Middle frontal gyrus (tissue), 1 donor: ENCODE measurements around the gene PCSK6.
"Not testable (repeated sequence)": the region's sequence is repeated elsewhere in the genome, so short reads cannot be mapped to it uniquely, and the experiment has no call there.

ENCODE experiments used
- DNase-seq: peaks from one replicate; pipeline ENCODE4 v3.0.0-alpha.2; 2015; ENCODE audit warnings: low spot score; ENCODE audit errors: extremely low spot score

The PCSK6 gene

DNA sequence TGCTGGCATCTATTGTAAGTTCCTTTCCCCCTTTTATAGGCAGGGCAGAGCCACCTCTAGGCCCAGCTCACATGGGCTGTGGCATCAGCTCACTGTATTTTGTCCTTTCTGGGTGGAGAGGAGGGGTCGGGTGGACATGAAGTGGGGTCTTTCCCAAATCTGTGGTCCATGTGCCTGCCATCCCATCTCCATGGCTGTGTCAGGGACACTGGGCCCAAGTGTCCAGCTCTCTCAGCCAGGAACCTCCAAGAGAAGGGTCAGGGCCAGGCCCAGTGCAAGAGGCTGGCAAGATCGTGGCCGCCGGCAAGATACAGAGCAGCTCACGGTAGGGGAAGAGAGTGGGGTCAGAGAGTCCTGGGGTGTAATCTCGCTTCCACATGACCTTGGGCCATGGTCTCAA lies 85.3 kb downstream of the PCSK6 start:
- no peak for DNase-seq

DNA sequence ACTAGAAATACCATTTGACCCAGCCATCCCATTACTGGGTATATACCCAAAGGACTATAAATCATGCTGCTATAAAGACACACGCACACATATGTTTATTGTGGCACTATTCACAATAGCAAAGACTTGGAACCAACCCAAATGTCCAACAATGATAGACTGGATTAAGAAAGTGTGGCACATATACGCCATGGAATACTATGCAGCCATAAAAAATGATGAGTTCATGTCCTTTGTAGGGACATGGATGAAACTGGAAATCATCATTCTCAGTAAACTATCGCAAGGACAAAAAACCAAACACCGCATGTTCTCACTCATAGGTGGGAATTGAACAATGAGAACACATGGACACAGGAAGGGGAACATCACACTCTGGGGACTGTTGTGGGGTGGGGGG lies 86.6 kb downstream of the PCSK6 start:
- DNase-seq, result not testable (repeated sequence)

DNA sequence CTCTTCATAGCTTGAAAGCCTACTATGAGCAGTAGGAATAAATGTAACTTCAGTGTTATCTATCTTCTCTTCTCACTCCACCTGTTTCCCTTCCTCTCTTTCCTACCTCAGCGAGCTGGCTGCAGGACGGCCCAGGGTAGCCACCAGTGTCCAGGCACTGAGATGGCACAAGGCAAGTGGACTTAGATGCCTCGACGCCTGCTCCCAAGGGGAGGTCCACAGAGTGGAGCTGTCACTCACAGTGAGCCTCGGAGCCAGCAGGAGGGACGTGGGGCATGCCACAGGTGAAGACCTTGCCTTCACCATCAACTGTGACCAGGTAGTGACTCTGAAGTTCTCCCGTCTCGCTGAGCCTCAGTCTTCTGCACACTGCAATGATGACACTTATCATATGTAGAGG lies 88.2 kb downstream of the PCSK6 start:
- no peak for DNase-seq

DNA sequence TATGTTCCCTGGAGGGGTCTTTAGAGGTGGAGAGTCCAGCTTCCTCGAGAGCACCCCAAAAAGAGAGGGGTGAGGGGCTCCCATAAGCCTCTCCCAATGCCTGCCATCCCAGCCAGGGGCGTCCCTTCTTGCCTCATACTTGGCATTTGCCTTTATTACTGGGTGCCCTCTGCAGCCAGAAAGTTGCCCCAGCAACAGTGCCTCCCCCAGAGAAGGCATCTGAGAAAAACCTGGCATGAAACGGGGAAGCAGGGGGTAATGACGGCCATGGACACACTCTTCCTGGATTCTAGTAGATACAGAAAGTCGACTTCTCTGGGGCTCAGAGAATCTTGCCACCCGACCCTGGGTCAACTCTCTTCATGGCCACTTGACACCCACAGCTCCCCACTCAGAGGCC lies 90.1 kb downstream of the PCSK6 start:
- DNase-seq, result no peak

DNA sequence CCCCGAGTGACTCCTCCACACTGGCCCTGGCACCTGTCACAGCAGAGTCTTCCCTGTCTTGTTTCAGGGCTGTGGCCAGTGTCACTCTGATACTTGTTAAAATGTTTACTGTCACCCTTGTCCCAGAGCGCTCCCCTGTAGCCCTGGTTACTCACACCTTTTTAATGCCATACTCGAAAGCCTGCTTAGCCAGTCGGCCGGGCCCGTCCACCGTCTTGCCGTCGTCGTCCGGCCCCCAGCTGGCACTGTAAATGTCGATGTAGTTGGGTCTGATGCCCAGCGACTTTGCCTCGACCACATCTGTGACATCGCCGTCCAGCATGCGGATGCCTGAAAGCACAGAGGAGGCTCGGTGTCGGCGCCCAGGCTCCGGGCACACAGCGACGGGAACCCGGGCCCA lies 91.3 kb downstream of the PCSK6 start:
- DNase-seq, result no peak

DNA sequence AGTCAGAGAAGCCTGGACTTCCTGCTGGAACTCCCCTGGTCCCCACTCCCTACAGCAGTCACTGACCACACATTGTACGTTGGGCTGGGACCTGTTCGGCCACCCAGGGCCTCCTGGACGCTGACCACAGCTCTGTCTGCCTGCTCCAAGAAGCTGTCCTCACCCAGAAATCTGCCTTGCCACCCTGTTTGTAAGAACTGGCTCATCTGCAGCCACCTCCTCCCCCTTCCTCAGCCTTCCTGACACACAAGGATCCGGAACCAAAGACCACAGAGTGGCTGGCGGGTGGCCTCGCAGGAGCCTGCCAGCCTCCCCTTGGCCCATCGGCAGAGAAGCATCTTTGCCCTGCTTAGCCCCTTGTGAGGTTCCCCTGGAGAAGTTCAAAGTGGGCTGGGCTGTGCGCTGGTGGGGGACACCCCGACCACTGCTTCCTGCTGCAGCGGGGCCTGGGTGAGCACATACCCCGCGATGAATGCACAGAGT lies 91.9 kb downstream of the PCSK6 start:
- no peak for DNase-seq

DNA sequence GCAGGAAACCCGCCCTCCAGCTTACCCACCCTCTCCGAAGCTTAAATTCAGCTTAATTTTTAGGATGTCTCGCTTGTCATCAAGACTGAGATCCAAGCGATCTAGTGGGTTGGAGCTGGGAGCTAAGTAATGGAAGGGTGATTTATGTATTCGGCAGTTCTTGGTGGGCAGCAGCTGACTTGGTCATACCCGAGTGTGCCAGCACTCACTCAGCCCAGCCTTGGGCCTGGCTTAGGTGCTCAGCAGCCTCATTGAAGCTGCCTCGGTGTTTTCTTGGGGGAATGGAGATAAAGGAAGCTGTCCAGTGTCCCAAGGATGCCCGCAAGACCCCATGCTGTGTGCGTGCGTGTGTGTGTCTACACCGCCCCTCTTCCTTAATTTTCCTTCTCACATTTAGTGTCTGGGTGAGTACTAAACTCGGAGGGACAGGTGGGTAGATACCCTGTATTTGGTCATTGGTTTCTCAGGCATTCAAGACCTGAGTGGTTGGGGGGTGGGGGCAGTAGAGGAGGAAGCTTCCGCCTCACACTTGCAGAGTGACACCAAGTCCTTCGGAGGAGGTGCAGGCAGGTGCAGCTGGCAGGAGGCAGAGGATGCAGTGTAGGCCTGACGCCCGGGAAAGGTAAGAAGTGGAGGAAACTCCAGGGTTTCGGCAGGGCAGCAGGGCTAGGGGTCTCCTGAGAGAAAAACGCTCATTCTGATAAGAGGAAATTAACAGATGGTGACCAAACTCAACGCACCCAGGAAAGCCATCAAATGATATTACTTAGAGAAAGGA lies 92.8 kb downstream of the PCSK6 start:
- no peak for DNase-seq

DNA sequence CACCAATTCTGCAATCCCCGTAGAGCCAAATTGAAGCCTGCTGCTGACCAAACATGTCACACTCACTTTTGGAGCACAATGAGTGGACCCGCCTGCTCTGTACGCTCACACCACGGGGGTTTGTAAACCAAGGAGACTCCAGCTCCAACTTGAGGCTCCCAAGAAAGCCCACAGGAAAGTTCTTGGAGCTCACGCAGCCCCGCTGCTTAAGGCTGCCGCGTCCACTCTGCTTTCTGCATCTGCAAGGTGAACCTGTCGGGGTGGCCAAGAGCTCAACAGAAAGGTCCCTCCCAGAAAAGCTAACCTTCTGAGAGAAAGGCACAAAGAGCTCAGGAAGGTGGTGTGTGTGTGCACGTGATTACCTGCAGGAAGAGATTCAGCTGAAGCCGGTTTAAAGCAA lies 94.9 kb downstream of the PCSK6 start:
- no peak for DNase-seq

DNA sequence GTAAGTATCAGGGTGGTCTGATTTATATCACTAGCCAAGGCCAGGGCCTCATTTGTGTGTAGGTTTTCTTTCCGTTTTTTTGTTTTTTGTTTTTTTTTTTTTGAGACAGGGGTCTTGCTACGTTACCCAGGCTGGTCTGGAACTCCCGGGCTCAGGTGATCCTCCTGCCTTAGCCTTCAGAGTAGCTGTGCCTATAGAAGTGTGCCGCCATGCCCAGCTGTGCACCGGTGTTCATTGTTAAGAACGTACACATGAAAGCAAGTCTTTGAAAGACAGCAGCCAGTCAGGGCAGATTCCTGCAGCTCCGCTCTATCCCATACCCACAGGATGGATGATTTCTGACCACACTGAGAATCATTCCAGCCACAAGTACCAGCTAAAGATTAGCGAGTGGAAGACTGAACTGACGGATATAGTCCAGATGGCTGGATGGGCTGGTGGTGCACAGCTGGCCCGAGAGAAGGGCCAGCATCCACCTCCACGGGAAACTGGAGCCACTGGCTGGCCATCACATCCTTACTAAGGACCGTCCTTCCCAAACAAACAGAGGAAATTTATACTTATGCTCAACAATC lies 95.4 kb downstream of the PCSK6 start:
- DNase-seq, result no peak

DNA sequence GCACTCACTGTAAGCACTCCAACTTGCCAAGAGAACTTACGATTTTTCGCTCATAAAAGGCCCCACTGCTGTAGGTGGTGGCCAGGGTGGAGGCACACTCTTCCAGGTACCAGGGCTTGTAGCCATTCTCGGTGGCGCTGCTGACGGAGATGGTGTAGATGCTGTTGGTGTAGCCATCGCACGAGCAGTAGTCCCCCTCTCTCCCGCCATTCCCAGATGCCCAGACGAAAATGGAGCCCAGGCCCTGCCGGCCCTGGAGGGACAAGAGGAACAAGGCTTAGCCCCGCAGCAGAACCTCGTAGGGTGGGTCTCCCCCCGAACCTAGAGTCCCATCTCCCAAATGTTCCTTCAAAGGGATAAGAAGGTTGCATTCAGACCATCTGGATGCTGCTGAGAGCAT lies 96.3 kb downstream of the PCSK6 start:
- no peak for DNase-seq

DNA sequence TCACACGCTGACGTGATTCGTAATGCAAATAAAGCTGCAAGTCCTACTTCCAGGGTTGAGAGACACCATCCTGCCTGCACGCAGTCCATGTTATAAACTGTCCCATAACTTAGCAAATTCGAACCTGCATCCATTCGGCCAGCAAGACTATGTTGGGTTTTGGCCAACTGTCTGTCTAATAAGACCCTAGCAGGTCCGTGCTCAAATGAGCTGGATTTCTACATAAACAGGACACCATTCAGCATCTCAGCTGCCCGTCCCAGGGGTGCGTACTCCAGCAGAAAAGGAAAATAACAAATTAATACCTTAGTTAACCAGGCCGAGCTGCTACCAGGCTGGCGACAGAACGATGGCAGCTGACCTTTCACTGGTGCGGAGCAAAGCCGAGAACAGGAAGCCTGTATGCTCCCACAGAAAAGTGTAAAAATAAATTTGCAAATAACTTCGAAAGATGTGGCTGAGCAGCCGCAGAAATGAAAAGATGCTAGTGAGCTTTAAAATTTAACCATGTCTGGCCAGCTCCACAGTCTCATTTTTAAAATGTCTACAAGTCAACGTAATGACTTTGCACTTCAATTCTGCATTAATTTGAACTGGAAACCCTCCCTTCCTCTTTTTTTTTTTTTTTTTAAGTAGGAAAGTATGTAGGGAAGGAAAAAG lies 97.4 kb downstream of the PCSK6 start:
- DNase-seq, result no peak

DNA sequence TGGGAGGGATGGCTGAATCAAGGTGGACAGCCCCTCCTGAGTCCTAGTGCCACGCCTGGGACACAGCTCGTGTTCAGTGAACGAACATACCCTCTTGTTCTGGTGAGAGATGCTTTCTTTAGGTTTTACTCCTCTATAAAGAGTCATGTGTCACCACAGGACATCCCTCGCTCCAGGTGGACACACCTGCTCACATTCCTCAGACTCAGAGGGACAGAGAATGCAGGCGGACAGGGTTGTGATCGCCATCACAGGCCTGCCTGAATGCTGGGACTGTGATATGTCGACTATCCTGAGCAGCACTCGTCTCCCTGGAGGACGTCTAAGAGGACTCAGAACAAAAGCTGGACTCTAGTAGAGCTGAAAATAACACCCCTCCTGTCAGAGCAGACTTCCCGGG lies 98.1 kb downstream of the PCSK6 start:
- DNase-seq, result no peak

DNA sequence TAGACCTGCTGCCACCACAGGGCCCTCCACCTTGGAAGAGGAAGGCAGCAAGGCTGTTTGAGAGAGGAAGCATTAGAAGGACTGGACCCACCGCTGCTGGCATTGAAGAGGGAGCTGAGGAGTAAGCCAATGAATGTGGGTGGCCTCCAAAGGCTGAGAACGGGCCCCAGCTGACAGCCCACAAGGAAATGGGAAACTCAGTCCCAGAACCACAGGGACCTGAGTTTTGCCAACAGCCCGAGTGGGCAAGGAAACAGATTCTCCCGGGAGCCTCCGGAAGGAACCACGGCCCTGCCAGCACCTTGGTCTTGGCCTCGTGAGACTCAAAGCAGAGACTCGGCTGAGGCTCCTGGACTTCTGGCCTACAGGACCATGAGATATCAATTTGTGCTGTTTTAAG lies 99.0 kb downstream of the PCSK6 start:
- DNase-seq, result no peak

DNA sequence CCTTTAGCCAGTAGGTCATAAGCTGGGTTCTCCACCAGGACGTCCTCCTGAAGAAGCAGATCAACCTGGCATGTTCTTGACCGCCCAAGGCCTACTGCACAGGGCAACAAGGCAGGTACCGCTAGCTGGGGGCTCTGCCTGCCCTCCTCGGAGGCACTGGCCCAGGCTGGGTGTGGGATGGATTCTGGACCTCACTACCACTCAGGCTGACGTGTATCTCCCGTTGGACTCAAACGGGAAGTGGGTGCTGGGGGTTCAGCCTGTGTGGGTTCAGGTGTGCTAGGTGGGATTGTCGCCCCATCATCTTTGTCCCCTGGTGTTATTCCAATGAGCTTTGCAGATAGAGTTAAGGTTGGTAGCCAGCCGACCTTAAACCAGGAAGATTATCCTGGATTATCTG lies 99.4 kb downstream of the PCSK6 start:
- DNase-seq, result no peak

DNA sequence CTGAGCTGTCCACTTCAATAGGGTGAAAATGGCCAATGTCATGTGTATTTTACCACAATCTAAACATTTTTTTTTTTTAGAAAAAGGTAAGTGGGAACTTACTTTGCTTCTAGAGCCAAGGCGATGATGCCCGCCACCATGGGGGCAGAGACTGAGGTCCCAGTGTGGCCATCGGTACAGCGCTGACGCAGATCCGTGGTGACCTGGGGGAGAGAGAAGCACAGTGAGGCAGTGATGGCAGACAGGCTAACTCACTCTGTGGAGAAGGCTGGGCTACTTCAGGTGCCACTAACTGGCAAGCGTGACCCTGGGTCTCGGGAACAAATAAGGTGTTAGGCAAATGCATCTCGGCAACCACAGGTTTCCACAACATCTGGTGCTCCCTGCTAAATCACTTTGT lies 100.1 kb downstream of the PCSK6 start:
- DNase-seq, result no peak

DNA sequence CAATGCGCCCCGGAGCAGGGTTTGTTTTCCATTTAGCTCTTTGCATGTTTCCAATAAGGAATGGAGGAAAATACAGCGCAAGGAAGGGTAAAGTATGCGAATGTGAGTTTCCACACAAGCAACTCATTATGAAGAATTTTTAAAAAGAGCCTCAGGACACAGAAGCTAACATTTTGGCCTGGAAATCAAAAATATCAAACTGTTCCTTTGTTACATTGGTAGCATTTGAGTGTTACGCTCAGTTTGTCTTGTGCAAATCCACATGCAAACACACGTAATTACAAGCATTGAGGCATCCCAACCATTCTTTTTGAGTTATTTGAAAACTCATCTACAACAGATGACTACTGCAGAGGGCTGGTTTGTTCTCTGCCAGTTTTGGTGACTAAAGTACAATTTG lies 101.5 kb downstream of the PCSK6 start:
- no peak for DNase-seq

DNA sequence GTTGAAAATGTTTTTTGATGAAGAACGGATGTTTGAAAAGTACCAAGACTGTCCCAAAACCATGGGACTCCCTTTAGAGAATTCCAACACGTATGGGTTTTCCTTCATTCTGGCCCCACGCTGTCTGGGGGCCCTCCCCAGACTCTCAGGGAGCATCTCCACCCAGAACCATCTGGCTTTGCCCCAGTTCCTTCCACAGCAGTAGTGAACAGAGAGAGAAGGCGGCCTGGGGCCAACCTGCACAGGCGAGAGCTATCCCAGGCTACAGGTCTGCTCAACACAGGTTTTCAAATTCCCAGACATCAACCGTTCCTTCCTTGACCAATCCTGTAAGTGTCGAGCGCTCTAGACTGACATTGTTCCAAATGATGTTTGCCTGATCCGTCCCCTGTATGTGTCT lies 101.9 kb downstream of the PCSK6 start:
- DNase-seq, result no peak

DNA sequence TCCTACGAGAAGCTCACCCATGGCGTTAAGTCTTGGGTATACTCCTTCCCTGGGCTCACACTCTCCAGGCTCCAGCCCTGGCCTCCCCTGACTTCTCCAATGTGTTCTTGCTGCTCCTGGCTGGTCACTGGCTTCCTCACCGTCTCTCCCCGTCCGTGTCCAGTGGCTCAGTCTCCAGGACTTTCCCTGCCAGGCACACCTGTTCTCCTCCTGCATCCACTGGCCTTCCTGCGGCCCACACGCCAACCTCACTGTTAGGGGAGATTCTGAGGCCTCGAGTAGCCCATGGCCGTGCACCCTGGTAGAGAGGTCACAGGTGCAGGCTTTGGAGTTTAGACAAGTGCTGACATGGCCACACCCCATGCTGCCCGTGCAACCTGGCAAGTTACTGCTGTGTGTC lies 102.5 kb downstream of the PCSK6 start:
- no peak for DNase-seq

DNA sequence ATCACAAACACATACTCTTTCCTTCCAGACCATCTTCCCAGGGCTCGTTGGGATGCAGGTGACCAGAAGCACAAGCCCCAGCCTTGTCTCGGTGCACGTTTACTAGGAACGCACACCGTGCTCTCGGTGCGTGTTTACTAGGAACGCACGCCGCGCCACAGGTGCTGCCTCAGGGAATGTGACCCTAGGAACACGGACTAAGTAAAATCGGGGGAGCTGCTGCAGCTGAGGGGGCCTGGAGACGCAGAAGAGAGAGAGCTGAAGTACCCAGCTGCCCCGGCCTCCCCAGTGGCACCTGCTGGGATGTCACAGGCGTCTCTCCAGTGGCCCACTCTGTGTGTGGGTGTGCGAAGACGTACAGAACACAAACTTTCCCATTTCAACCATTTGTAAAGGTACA lies 103.5 kb downstream of the PCSK6 start:
- DNase-seq, result no peak

DNA sequence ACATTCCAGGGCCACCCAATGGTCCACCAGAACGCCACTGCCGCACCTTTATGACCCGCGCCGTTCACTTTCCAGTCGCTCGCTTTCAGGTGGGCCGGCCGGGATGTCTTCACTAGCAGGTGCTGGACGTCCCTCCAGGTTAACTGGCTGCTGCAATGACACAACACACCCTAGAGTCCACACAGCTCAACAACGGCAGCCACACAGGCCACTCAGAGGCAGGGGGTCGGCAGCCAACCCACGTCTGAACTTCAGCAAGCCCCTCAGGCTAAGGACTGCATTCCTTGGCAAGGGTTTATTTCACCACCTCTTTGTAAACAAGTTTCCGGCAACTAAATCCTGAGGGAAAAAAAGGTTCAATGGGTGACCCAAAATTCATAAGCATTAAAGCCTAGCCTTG lies 105.2 kb downstream of the PCSK6 start:
- DNase-seq, result no peak

DNA sequence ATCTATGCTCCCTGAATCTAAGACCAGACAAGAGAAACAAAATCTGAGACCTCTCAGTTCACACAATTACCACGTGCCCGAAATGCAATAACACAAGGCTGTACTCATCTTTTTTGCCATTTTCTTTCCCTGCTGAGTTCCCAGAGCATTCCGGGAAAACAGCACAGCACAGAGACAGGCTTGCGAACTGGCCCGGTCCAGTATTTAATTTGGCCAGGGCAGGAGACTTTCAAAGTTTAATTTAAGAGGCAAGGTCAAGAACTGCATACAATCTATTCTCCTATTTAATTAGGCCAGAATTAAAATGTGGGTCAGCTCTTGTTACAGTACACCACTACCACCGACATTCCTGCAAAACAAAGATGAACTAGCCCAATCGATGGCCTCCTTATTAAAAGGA lies 107.0 kb downstream of the PCSK6 start:
- DNase-seq, result no peak

DNA sequence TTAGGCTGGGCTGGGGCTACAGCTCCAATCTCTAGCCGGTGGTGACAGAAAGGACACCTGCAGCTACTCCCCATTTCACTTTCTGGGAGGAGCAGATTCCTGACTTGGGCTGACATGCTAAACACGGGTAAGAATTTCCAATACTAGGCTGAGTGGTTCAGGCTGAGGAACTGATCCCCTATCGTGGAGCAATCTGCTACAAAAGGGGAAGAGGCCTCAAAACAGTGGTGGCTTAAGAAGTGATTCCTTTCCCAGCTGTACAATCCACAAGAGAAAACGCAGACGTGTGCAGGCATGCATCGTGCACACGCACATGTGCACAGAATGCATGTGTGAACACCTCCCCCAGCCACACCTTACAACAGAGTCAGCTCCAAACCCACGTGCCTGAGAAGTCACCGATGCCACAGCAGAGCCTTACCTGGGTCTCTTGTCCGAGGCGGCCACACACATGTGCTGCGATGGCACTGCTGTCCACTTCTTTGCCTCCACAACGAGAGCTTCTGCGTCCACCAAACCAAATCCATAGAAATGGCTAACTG lies 107.8 kb downstream of the PCSK6 start:
- DNase-seq, result no peak

DNA sequence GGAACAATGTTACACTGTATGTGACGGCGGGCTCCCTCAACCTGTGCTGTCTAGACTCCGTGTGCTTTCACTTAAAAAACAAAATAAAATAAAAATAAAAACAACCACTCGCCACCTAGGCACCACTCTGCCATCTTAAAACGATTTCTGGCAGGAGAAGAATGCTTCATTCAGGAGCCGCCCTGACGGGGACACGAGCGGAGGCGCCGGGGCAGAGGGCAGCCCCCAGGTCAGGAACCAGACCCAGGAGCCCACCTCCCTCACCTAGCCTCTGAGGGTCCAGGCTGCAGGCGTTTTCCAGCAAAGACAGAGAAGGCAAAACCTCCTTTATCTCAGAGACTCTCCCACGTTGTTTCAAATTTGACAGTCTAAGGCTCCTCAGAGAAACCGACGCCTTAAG lies 109.4 kb downstream of the PCSK6 start:
- no peak for DNase-seq
